CD4-positive, alpha-beta T cell (primary cell): ENCODE data around the gene TM4SF18. TPM values are rescaled to one million over a fixed set of nuclear protein-coding genes. Genes with fewer than 3 reads are reported as not detected.

Experiments
- ATAC-seq: fragments of 200-7000 bp; cut with Tn5 transposase; one replicate; pipeline ENCODE4 v1.10.0; 2022; ENCODE audit warnings: mild to moderate bottlenecking; ENCODE audit not compliant: poor library complexity
- CTCF ChIA-PET: fragments of 350-600 bp; sonication (Branson Sonifier 250); formaldehyde crosslinking; loops from one replicate; lab custom pipeline; 2021; ENCODE audit warnings: antibody characterized with exemption, inconsistent platforms; lab: Charles Lee
- POLR2A ChIA-PET: fragments of 350-600 bp; sonication (Branson Sonifier 250); formaldehyde crosslinking; loops from one replicate; lab custom pipeline; 2021; ENCODE audit warnings: antibody characterized with exemption, inconsistent platforms; lab: Charles Lee
- DNase-seq, 14 experiments: peaks; one replicate each; pipeline ENCODE4 v3.0.0-alpha.2; 2013 to 2020; ENCODE audit warnings: mixed read lengths in 2 of 14
- H3K27ac ChIP-seq, 2 donors: one replicate each; pipeline versions ENCODE4 v1.5.1 to v1.7.0; 2013; ENCODE audit warnings: low read length in 2 of 2, low read depth in 1 of 2, mild to moderate bottlenecking in 1 of 2
- H3K27me3 ChIP-seq, 2 experiments: 1 replicate in 1 of 2; 2 replicates in 1 of 2; pipeline versions ENCODE4 v1.6.1 to v1.7.0; 2013; ENCODE audit warnings: low read length in 2 of 2, control low read depth in 1 of 2, mild to moderate bottlenecking in 1 of 2, moderate library complexity in 1 of 2; ENCODE audit not compliant: insufficient read depth in 2 of 2, control insufficient read depth in 1 of 2
- H3K36me3 ChIP-seq: one replicate; pipeline ENCODE4 v1.6.1; 2013; ENCODE audit warnings: low read length, control low read depth; ENCODE audit not compliant: insufficient read depth
- H3K4me1 ChIP-seq: one replicate; pipeline ENCODE4 v1.6.1; 2013; ENCODE audit warnings: low read length, control low read depth; ENCODE audit not compliant: insufficient read depth
- H3K4me3 ChIP-seq: one replicate; pipeline ENCODE4 v1.5.1; 2013; ENCODE audit warnings: mild to moderate bottlenecking, low read length, moderate library complexity
- H3K9me3 ChIP-seq, 2 experiments: 1 replicate in 1 of 2; 2 replicates in 1 of 2; pipeline versions ENCODE4 v1.6.1 to v1.7.0; 2013; ENCODE audit warnings: low read length in 2 of 2, mild to moderate bottlenecking in 2 of 2, control low read depth in 1 of 2, moderate library complexity in 1 of 2; ENCODE audit not compliant: control insufficient read depth in 1 of 2, insufficient read depth in 1 of 2
- H3K27ac Mint-ChIP-seq: one replicate; pipeline ENCODE4 v1.8.0; 2020; ENCODE audit warnings: mixed read lengths
- H3K27me3 Mint-ChIP-seq: one replicate; pipeline ENCODE4 v1.8.0; 2021; ENCODE audit warnings: mixed read lengths
- H3K36me3 Mint-ChIP-seq: one replicate; pipeline ENCODE4 v1.8.0; 2021; ENCODE audit warnings: low read depth, mixed read lengths
- H3K4me1 Mint-ChIP-seq: one replicate; pipeline ENCODE4 v1.8.0; 2021; ENCODE audit warnings: low read depth, mixed read lengths
- H3K4me3 Mint-ChIP-seq: one replicate; pipeline ENCODE4 v1.8.0; 2020; ENCODE audit warnings: mild to moderate bottlenecking, mixed read lengths
- H3K9me3 Mint-ChIP-seq: one replicate; pipeline ENCODE4 v1.8.0; 2020; ENCODE audit warnings: mixed read lengths
- CTCF ChIP-seq: fragments of 200-600 bp; IDR thresholded peaks from one replicate; pipeline ENCODE4 v1.8.0; 2022; ENCODE audit warnings: antibody characterized with exemption, mild to moderate bottlenecking
- intact Hi-C, 2 experiments: fragments of 100-400 bp; cut with DNase I in 1 of 2; cut with micrococcal nuclease in 1 of 2; formaldehyde crosslinking; loops; one replicate each; pipeline versions ENCODE4 v1.15.1 to v1.9.0; 2023 to 2025; cut with DNase I, micrococcal nuclease
- total RNA-seq, 174 experiments: library from RNA in 2 of 174; stranded (reverse) in 2 of 174; gene quantifications; one replicate each; pipeline ENCODE4 v1.2.3 and lab custom pipeline; 2021 to 2026

The TM4SF18 gene
- total RNA-seq, 2 experiments from 2014 or later = not detected

- H3K27ac Mint-ChIP-seq = no peak overlapping the region
- H3K36me3 ChIP-seq = no peaks in the 10 kb centered on the region
- no peak overlapping the region for H3K4me3 ChIP-seq
- H3K4me1 Mint-ChIP-seq = no peaks in the 10 kb centered on the region
- no peak overlapping the region for H3K4me3 Mint-ChIP-seq
- H3K27me3 ChIP-seq = peaks cover 0 to 2% of the 10 kb centered on the region in 2 experiments
- no peaks in the 10 kb centered on the region for H3K4me1 ChIP-seq
- POLR2A ChIA-PET = no interaction called here
- intact Hi-C loops = no loop called here
- CTCF ChIA-PET = no interaction called here
- TF ChIP-seq CTCF = no peak
- no peaks in the 10 kb centered on the region for H3K36me3 Mint-ChIP-seq
- no peak overlapping the region for H3K27ac ChIP-seq
- ATAC-seq (no peak), DNase-seq (no peak)
- H3K27me3 Mint-ChIP-seq = peaks cover 9% of the 10 kb centered on the region
- no peaks in the 10 kb centered on the region for H3K9me3 Mint-ChIP-seq
- H3K9me3 ChIP-seq = no peaks in the 10 kb centered on the region
Measured at GRCh38 chr3:149325581-149325980, 7.9 kb downstream of the TM4SF18 start.

- no peak for TF ChIP-seq CTCF
- no peak for ATAC-seq
- ChIA-PET POLR2A (no interaction called here), CTCF (no interaction called here)
- Mint-ChIP-seq H3K4me1 (no peaks in the 10 kb centered on the region), H3K4me3 (no peak overlapping the region), H3K36me3 (no peaks in the 10 kb centered on the region), H3K9me3 (no peaks in the 10 kb centered on the region), H3K27ac (no peak overlapping the region), H3K27me3 (peaks cover 9% of the 10 kb centered on the region)
- intact Hi-C loops = no loop called here
- no peaks in the 10 kb centered on the region for H3K36me3 ChIP-seq
- no peaks in the 10 kb centered on the region for H3K9me3 ChIP-seq
- H3K27ac ChIP-seq = no peak overlapping the region
- H3K4me3 ChIP-seq = no peak overlapping the region
- H3K4me1 ChIP-seq = no peaks in the 10 kb centered on the region
- DNase-seq = no peak
- H3K27me3 ChIP-seq = peaks cover 0 to 2% of the 10 kb centered on the region in 2 experiments
Measured at GRCh38 chr3:149324332-149324731, 9.1 kb downstream of the TM4SF18 start.

GRCh38 chr3:149321640-149322039 lies 11.8 kb downstream of the TM4SF18 start:
- H3K9me3 Mint-ChIP-seq = no peaks in the 10 kb centered on the region
- DNase-seq = no peak
- intact Hi-C loops = no loop called here
- no peak overlapping the region for H3K4me3 Mint-ChIP-seq
- Histone ChIP-seq H3K4me1 (no peaks in the 10 kb centered on the region), H3K27me3 (peaks cover 0 to 2% of the 10 kb centered on the region in 2 experiments), H3K27ac (no peak overlapping the region), H3K4me3 (no peak overlapping the region), H3K36me3 (no peaks in the 10 kb centered on the region), H3K9me3 (no peaks in the 10 kb centered on the region)
- H3K27me3 Mint-ChIP-seq = peaks cover 12% of the 10 kb centered on the region
- CTCF ChIA-PET = no interaction called here
- no peak overlapping the region for H3K27ac Mint-ChIP-seq
- TF ChIP-seq CTCF = no peak
- POLR2A ChIA-PET = no interaction called here
- ATAC-seq = no peak
- no peaks in the 10 kb centered on the region for H3K36me3 Mint-ChIP-seq
- H3K4me1 Mint-ChIP-seq = no peaks in the 10 kb centered on the region
